A549 (cell line): ENCODE measurements around the gene KIFC3. TPM values are rescaled to one million over a fixed set of nuclear protein-coding genes. Genes with fewer than 3 reads are reported as not detected.
A peak's percentile ranks its signal among the peaks of the same experiment; 100 is the strongest.
"Not testable (repeated sequence)": the region's sequence is repeated elsewhere in the genome, so short reads cannot be mapped to it uniquely, and the experiment has no call there.

Experiments
- ATAC-seq, 2 experiments: fragments of 200-7000 bp in 1 of 2; fragments of >200 bp in 1 of 2; cut with Nextera tagmentation in 1 of 2; cut with Tn5 transposase in 1 of 2; 3 replicates each; pipeline versions ENCODE4 v1.8.0 to v1.9.1; 2018 to 2020; ENCODE audit warnings: mild to moderate bottlenecking in 1 of 2, moderate library complexity in 1 of 2
- CTCF ChIA-PET: fragments of 300-600 bp; sonication (Branson Sonifier 250); formaldehyde crosslinking; extraction: SDS; loops from one replicate; lab custom pipeline; 2021; ENCODE audit warnings: antibody characterized with exemption, inconsistent platforms; lab: Yijun Ruan, JAX
- POLR2A ChIA-PET: fragments of 350-600 bp; formaldehyde crosslinking; extraction: SDS; loops from one replicate; lab custom pipeline; 2021; ENCODE audit warnings: antibody characterized with exemption, inconsistent platforms; lab: Yijun Ruan, JAX
- DNase-seq, 2 experiments: peaks; one replicate each; pipeline versions ENCODE4 v3.0.0 to v3.0.0-alpha.2; 2011 to 2016; ENCODE audit warnings: low read depth in 1 of 2, low spot score in 1 of 2
- FAIRE-seq: peaks from 2 replicates; lab custom pipeline; 2011; peaks lifted over from hg19 to GRCh38; lab: Jason Lieb, UNC
- H3K27ac ChIP-seq, 2 experiments: fragments of >200 bp; sonication (Bioruptor Twin); formaldehyde crosslinking; 3 replicates each; pipeline ENCODE4 v1.5.1; 2016 to 2017
- H3K4me1 ChIP-seq: fragments of >200 bp; sonication (Bioruptor Twin); formaldehyde crosslinking; 3 replicates; pipeline ENCODE4 v1.6.1; 2016
- H3K4me2 ChIP-seq: fragments of >200 bp; sonication (Bioruptor Twin); formaldehyde crosslinking; 3 replicates; pipeline ENCODE4 v1.6.1; 2016
- H3K4me3 ChIP-seq: fragments of >200 bp; sonication (Bioruptor Twin); formaldehyde crosslinking; 3 replicates; pipeline ENCODE4 v1.5.1; 2016
- H3K9me3 ChIP-seq: fragments of >200 bp; sonication (Bioruptor Twin); formaldehyde crosslinking; 3 replicates; pipeline ENCODE4 v1.6.1; 2016
- BCL3 ChIP-seq: fragments of >200 bp; sonication (Bioruptor Twin); formaldehyde crosslinking; IDR thresholded peaks from 3 replicates; pipeline ENCODE4 v1.6.1; 2016
- BHLHE40 ChIP-seq: IDR thresholded peaks from 2 replicates; pipeline ENCODE4 v1.6.1; 2012; ENCODE audit warnings: low read depth, low read length, inconsistent platforms
- CBX8 ChIP-seq: fragments of 200-600 bp; sonication (generic); IDR thresholded peaks from 2 replicates; pipeline ENCODE4 v1.6.1; 2016
- ELK1 ChIP-seq: fragments of 150-350 bp; IDR thresholded peaks from 2 replicates; pipeline ENCODE4 v1.6.1; 2014; ENCODE audit warnings: low read depth, mild to moderate bottlenecking, low read length
- FOSL2 ChIP-seq, 2 experiments: fragments of 450-650 bp in 1 of 2; fragments of >200 bp in 1 of 2; sonication (Bioruptor Twin) in 1 of 2; formaldehyde crosslinking; IDR thresholded peaks; 2 replicates each; pipeline versions ENCODE4 v1.5.0 to v1.6.1; 2016 to 2020; ENCODE audit warnings: mild to moderate bottlenecking in 1 of 2, moderate library complexity in 1 of 2
- HDAC2 ChIP-seq: fragments of 200-600 bp; sonication (generic); IDR thresholded peaks from 2 replicates; pipeline ENCODE4 v1.6.1; 2016
- HEYL ChIP-seq: fragments of 250-450 bp; sonication (Bioruptor Pico); IDR thresholded peaks from 2 replicates; pipeline ENCODE4 v1.8.0; 2021; ENCODE audit warnings: mild to moderate bottlenecking, moderate library complexity
- HMGXB4 ChIP-seq: fragments of 250-450 bp; sonication (Bioruptor Pico); IDR thresholded peaks from 2 replicates; pipeline ENCODE4 v1.5.0; 2021; ENCODE audit warnings: mild to moderate bottlenecking, moderate library complexity, borderline replicate concordance
- HOXB13 ChIP-seq: fragments of 250-450 bp; sonication (Bioruptor Pico); IDR thresholded peaks from 2 replicates; pipeline ENCODE4 v1.5.0; 2020; ENCODE audit warnings: low read depth, mild to moderate bottlenecking, moderate library complexity
- KDM5A ChIP-seq: fragments of 200-600 bp; sonication (generic); IDR thresholded peaks from 2 replicates; pipeline ENCODE4 v1.6.1; 2016; ENCODE audit warnings: antibody characterized with exemption, mild to moderate bottlenecking
- MAX ChIP-seq: IDR thresholded peaks from 2 replicates; pipeline ENCODE4 v1.6.1; 2012
- MAZ ChIP-seq: fragments of 150-350 bp; IDR thresholded peaks from 2 replicates; pipeline ENCODE4 v1.6.1; 2014; ENCODE audit warnings: antibody characterized with exemption, low read depth, low read length, borderline replicate concordance
- MYC ChIP-seq: IDR thresholded peaks from 2 replicates; pipeline ENCODE4 v1.6.1; 2012; ENCODE audit warnings: mild to moderate bottlenecking, inconsistent platforms, low read length, improper control_type of control experiment, borderline replicate concordance
- NFE2L2 ChIP-seq: fragments of 150-350 bp; conservative IDR thresholded peaks from 2 replicates; pipeline ENCODE4 v1.6.1; 2014; ENCODE audit warnings: low read length
- NPAS2 ChIP-seq: fragments of 250-450 bp; sonication (Bioruptor Pico); IDR thresholded peaks from 2 replicates; pipeline ENCODE4 v1.8.0; 2022; ENCODE audit warnings: mild to moderate bottlenecking, moderate library complexity, borderline replicate concordance
- POLR2AphosphoS2 ChIP-seq: conservative IDR thresholded peaks from 2 replicates; pipeline ENCODE4 v1.6.1; 2012; ENCODE audit warnings: low read length, improper control_type of control experiment, inconsistent platforms
- RARB ChIP-seq: fragments of 250-450 bp; sonication (Bioruptor Pico); IDR thresholded peaks from 2 replicates; pipeline ENCODE4 v1.8.0; 2021; ENCODE audit warnings: mild to moderate bottlenecking, moderate library complexity
- RCOR1 ChIP-seq: fragments of 150-350 bp; IDR thresholded peaks from 2 replicates; pipeline ENCODE4 v1.6.1; 2014; ENCODE audit warnings: antibody characterized with exemption, low read length, low read depth
- SREBF2 ChIP-seq: fragments of 450-650 bp; IDR thresholded peaks from 2 replicates; pipeline ENCODE4 v1.6.1; 2014; ENCODE audit warnings: mild to moderate bottlenecking, moderate library complexity
- ZC3H11A ChIP-seq: fragments of 450-650 bp; IDR thresholded peaks from 2 replicates; pipeline ENCODE4 v1.6.1; 2014; ENCODE audit warnings: antibody characterized with exemption, mild to moderate bottlenecking
- WGBS: methylation state at CpG from one replicate; pipeline ENCODE4 v1.1.6; 2017; ENCODE audit errors: missing lambda C conversion rate; 5-methylcytosine and 5-hydroxymethylcytosine counted together
- polyA plus RNA-seq, 4 experiments: library from polyadenylated mRNA; depleted of rRNA in 3 of 4; stranded (reverse); fragments of >200 nt; fragmentation: RNase III in 1 of 4; extraction: RNeasy Plus Mini Kit Qiagen cat#74134 plus additional on column Dnase treatment in 1 of 4; gene quantifications; 2 replicates in 3 of 4; 3 replicates in 1 of 4; pipeline ENCODE4 v1.2.3, GENCODE V29; 2011 to 2017
- TF ChIP-seq, protein P1 (sequence below): IDR thresholded peaks from 2 replicates; pipeline ENCODE4 v1.6.1; 2012
- TF ChIP-seq, protein P2 (sequence below): fragments of >200 bp; sonication (Bioruptor Twin); formaldehyde crosslinking; IDR thresholded peaks from 3 replicates; pipeline ENCODE4 v1.5.1; 2016

Gene KIFC3
- polyA plus RNA-seq, 2 of the 4 experiments (the other 2 are of a cell fraction): 128 to 178 TPM

- H3K4me3 ChIP-seq: no peak overlapping the region
- ChIA-PET CTCF (interaction anchor here (1.1 kb wide), 1 partner anchor 22 kb away, joined by 3 read pairs; no protein-coding TSS in a partner anchor), POLR2A (no interaction called here)
- H3K27ac ChIP-seq: peak overlapping the region in 1 of 2 experiments; percentile 84; a peak in 3 of 6 replicates
- ATAC-seq (no peak), FAIRE-seq (no peak), DNase-seq (no peak)
- no peak overlapping the region for H3K4me2 ChIP-seq
- TF ChIP-seq NFE2L2 (no peak), HOXB13 (no peak), HEYL (CRISPR knock-in tag) (no peak), MAX (no peak), ELK1 (no peak), RARB (CRISPR knock-in tag) (no peak), RCOR1 (no peak), POLR2AphosphoS2 (no peak), CBX8 (no peak), MAZ (no peak), MYC (no peak)
- WGBS: 85% methylated on average over 10 of the region's 10 CpGs
- peaks cover 33% of the 10 kb centered on the region for H3K4me1 ChIP-seq
- no peaks in the 10 kb centered on the region for H3K9me3 ChIP-seq
Observed at GRCh38 chr16:57837305-57838125, 35.2 kb upstream of the KIFC3 start.

- H3K9me3 ChIP-seq; POLR2A ChIA-PET; H3K4me3 ChIP-seq; DNase-seq; FAIRE-seq; TF ChIP-seq FOSL2 (IDR thresholded peaks at IDR 0.05): not testable (repeated sequence)
- ATAC-seq: peak; percentile 45 to 66; a peak in 3 of 6 replicates
- CTCF ChIA-PET: interaction anchor here (1.3 to 2.6 kb wide), 2 partner anchors 28 to 64 kb away, joined by 4 to 15 read pairs; no protein-coding TSS in a partner anchor
- H3K4me1 ChIP-seq: peaks cover 33% of the 10 kb centered on the region
- peak overlapping the region; percentile 29 for H3K4me2 ChIP-seq
- peak; percentile 60 for TF ChIP-seq FOSL2 (CRISPR knock-in tag; IDR thresholded peaks at IDR 0.05)
- peak overlapping the region; percentile 47 to 84; a peak in 5 of 6 replicates for H3K27ac ChIP-seq
- WGBS: 26% methylated on average over 4 of the region's 4 CpGs
Observed at GRCh38 chr16:57835439-57835838, 33.1 kb upstream of the KIFC3 start.

- peak overlapping the region; percentile 29 for H3K4me2 ChIP-seq
- FAIRE-seq: no peak
- TF ChIP-seq HMGXB4 (CRISPR knock-in tag) (no peak), NPAS2 (CRISPR knock-in tag) (no peak), SREBF2 (no peak), ZC3H11A (no peak), ELK1 (no peak), BHLHE40 (no peak), BCL3 (no peak), KDM5A (no peak), HDAC2 (no peak)
- TF ChIP-seq, protein P1, sequence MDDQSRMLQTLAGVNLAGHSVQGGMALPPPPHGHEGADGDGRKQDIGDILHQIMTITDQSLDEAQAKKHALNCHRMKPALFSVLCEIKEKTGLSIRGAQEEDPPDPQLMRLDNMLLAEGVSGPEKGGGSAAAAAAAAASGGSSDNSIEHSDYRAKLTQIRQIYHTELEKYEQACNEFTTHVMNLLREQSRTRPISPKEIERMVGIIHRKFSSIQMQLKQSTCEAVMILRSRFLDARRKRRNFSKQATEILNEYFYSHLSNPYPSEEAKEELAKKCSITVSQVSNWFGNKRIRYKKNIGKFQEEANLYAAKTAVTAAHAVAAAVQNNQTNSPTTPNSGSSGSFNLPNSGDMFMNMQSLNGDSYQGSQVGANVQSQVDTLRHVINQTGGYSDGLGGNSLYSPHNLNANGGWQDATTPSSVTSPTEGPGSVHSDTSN: no peak
- TF ChIP-seq, protein P2, sequence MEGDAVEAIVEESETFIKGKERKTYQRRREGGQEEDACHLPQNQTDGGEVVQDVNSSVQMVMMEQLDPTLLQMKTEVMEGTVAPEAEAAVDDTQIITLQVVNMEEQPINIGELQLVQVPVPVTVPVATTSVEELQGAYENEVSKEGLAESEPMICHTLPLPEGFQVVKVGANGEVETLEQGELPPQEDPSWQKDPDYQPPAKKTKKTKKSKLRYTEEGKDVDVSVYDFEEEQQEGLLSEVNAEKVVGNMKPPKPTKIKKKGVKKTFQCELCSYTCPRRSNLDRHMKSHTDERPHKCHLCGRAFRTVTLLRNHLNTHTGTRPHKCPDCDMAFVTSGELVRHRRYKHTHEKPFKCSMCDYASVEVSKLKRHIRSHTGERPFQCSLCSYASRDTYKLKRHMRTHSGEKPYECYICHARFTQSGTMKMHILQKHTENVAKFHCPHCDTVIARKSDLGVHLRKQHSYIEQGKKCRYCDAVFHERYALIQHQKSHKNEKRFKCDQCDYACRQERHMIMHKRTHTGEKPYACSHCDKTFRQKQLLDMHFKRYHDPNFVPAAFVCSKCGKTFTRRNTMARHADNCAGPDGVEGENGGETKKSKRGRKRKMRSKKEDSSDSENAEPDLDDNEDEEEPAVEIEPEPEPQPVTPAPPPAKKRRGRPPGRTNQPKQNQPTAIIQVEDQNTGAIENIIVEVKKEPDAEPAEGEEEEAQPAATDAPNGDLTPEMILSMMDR: no peak
- 27% methylated on average over 5 of the region's 5 CpGs for WGBS
- H3K9me3 ChIP-seq: no peaks in the 10 kb centered on the region
- DNase-seq: peak; percentile 54 to 64
- peaks cover 38% of the 10 kb centered on the region for H3K4me1 ChIP-seq
- peak; percentile 77 to 84; a peak in 5 of 6 replicates for ATAC-seq
- H3K4me3 ChIP-seq: no peak overlapping the region
- POLR2A ChIA-PET: no interaction called here
- peak overlapping the region; percentile 13 to 84 for H3K27ac ChIP-seq
- CTCF ChIA-PET: interaction anchor here (0.6 to 2.6 kb wide), 7 partner anchors 18 to 64 kb away, joined by 3 to 15 read pairs (median 4); partner anchors contain the start of gene KIFC3
Observed at GRCh38 chr16:57834936-57835335, 32.6 kb upstream of the KIFC3 start.
